GM23338 (cell line): ENCODE results near the gene ADGRB3. TPM values are rescaled to one million over a fixed set of nuclear protein-coding genes. Genes with fewer than 3 reads are reported as not detected.
A peak's percentile ranks its signal among the peaks of the same experiment; 100 is the strongest.

Experiments
- ATAC-seq: fragments of 200-7000 bp; cut with Tn5 transposase; 3 replicates; pipeline ENCODE4 v1.9.1; 2020
- DNase-seq: peaks from one replicate; pipeline ENCODE4 v3.0.0-alpha.2; 2015; ENCODE audit warnings: low spot score
- H2AFZ ChIP-seq: fragments of 200-600 bp; sonication (generic); 2 replicates; pipeline ENCODE4 v1.8.0; 2016; ENCODE audit warnings: antibody characterized with exemption, mild to moderate bottlenecking, moderate library complexity
- H3F3A ChIP-seq: fragments of 200-600 bp; sonication (generic); replicated peaks from 2 replicates; pipeline ENCODE4 v1.8.0; 2017; ENCODE audit warnings: antibody characterized with exemption, mixed run types, low read depth
- H3K27ac ChIP-seq: fragments of 200-600 bp; sonication (generic); 2 replicates; pipeline ENCODE4 v1.6.1; 2016; ENCODE audit warnings: low read depth
- H3K27me3 ChIP-seq: fragments of 200-600 bp; sonication (generic); 2 replicates; pipeline ENCODE4 v1.8.0; 2016; ENCODE audit warnings: mild to moderate bottlenecking, mixed run types, moderate library complexity; ENCODE audit not compliant: insufficient read depth
- H3K36me3 ChIP-seq: fragments of 200-600 bp; sonication (generic); 2 replicates; pipeline ENCODE4 v1.8.0; 2016; ENCODE audit warnings: mild to moderate bottlenecking; ENCODE audit not compliant: insufficient read depth
- H3K4me1 ChIP-seq: fragments of 200-600 bp; sonication (generic); 2 replicates; pipeline ENCODE4 v1.8.0; 2016; ENCODE audit warnings: mild to moderate bottlenecking, moderate library complexity; ENCODE audit not compliant: insufficient read depth
- H3K4me2 ChIP-seq: fragments of 200-600 bp; sonication (generic); 2 replicates; pipeline ENCODE4 v1.7.1; 2017; ENCODE audit warnings: mixed run types
- H3K4me3 ChIP-seq: fragments of 200-600 bp; sonication (generic); 2 replicates; pipeline ENCODE4 v1.6.1; 2016; ENCODE audit warnings: mixed run types
- H3K79me2 ChIP-seq: fragments of 200-600 bp; sonication (generic); replicated peaks from 2 replicates; pipeline ENCODE4 v1.8.0; 2017; ENCODE audit warnings: mild to moderate bottlenecking; ENCODE audit not compliant: insufficient read depth
- H3K9me2 ChIP-seq: fragments of 200-600 bp; sonication (generic); 2 replicates; pipeline ENCODE4 v1.8.0; 2017; ENCODE audit not compliant: insufficient read depth
- H4K20me1 ChIP-seq: fragments of 200-600 bp; sonication (generic); replicated peaks from 2 replicates; pipeline ENCODE4 v1.8.0; 2017; ENCODE audit warnings: mild to moderate bottlenecking; ENCODE audit not compliant: insufficient read depth
- H3K27ac Mint-ChIP-seq: 2 replicates; pipeline ENCODE4 v1.8.0; 2020; ENCODE audit warnings: inconsistent platforms, mild to moderate bottlenecking, moderate library complexity, mixed read lengths
- H3K27me3 Mint-ChIP-seq: 3 replicates; pipeline ENCODE4 v1.8.0; 2022; ENCODE audit warnings: low read depth, mild to moderate bottlenecking, moderate library complexity, mixed read lengths, inconsistent platforms; ENCODE audit not compliant: insufficient read depth, poor library complexity
- H3K36me3 Mint-ChIP-seq: 3 replicates; pipeline ENCODE4 v1.8.0; 2021; ENCODE audit warnings: low read depth, mild to moderate bottlenecking, inconsistent platforms, moderate library complexity, mixed read lengths
- H3K4me1 Mint-ChIP-seq: 3 replicates; pipeline ENCODE4 v1.8.0; 2020; ENCODE audit warnings: mild to moderate bottlenecking, inconsistent platforms, mixed read lengths
- H3K4me3 Mint-ChIP-seq: 3 replicates; pipeline ENCODE4 v1.8.0; 2021; ENCODE audit warnings: moderate library complexity, mild to moderate bottlenecking, inconsistent platforms, mixed read lengths
- H3K9me3 Mint-ChIP-seq: 3 replicates; pipeline ENCODE4 v1.8.0; 2020; ENCODE audit warnings: moderate library complexity, mild to moderate bottlenecking, inconsistent platforms, mixed read lengths
- CTCF ChIP-seq, 2 experiments: fragments of 200-600 bp in 1 of 2; sonication (generic) in 1 of 2; conservative IDR thresholded peaks; 2 replicates each; pipeline versions ENCODE4 v1.5.1 to v1.6.1; 2016 to 2017; ENCODE audit warnings: antibody characterized with exemption in 2 of 2, low read depth in 2 of 2, mild to moderate bottlenecking in 2 of 2, moderate library complexity in 1 of 2
- EZH2phosphoT487 ChIP-seq: fragments of 200-600 bp; sonication (generic); IDR thresholded peaks from one replicate; pipeline ENCODE4 v1.8.1; 2018; ENCODE audit warnings: antibody characterized with exemption; ENCODE audit not compliant: unreplicated experiment
- polyA plus RNA-seq: library from polyadenylated mRNA; unstranded; fragments of >200 nt; fragmentation: Nextera tagmentation; extraction: Ambion mirVana; gene quantifications from 2 replicates; pipeline ENCODE4 v1.2.1, GENCODE V29; 2016
- total RNA-seq: library from RNA; depleted of rRNA; stranded (reverse); fragments of >200 nt; shearing (Covaris generic); gene quantifications from 2 replicates; pipeline ENCODE4 v1.2.3, GENCODE V29; 2014
- TF ChIP-seq, protein P1 (sequence below): fragments of 250-450 bp; sonication (Bioruptor Pico); IDR thresholded peaks from 2 replicates; pipeline ENCODE4 v1.5.0; 2020; ENCODE audit warnings: mild to moderate bottlenecking, moderate library complexity

The ADGRB3 gene
- total and polyA plus RNA-seq, 2 experiments from 2014 or later = 0.92 to 4.0 TPM

GRCh38 chr6:69180361-69181067 lies 545.4 kb downstream of the ADGRB3 start:
- Histone ChIP-seq H3K27ac (no peak overlapping the region), H2AFZ (peak overlapping the region; percentile 28; the same call in 1 of the 2 replicates), H3F3A (no peaks in the 10 kb centered on the region), H3K79me2 (no peaks in the 10 kb centered on the region), H3K27me3 (no peaks in the 10 kb centered on the region), H3K9me2 (peaks cover 3% of the 10 kb centered on the region; the same call in 1 of the 2 replicates), H4K20me1 (no peaks in the 10 kb centered on the region), H3K4me2 (no peak overlapping the region), H3K4me1 (no peaks in the 10 kb centered on the region), H3K36me3 (no peaks in the 10 kb centered on the region), H3K4me3 (no peak overlapping the region)
- TF ChIP-seq, protein P1, sequence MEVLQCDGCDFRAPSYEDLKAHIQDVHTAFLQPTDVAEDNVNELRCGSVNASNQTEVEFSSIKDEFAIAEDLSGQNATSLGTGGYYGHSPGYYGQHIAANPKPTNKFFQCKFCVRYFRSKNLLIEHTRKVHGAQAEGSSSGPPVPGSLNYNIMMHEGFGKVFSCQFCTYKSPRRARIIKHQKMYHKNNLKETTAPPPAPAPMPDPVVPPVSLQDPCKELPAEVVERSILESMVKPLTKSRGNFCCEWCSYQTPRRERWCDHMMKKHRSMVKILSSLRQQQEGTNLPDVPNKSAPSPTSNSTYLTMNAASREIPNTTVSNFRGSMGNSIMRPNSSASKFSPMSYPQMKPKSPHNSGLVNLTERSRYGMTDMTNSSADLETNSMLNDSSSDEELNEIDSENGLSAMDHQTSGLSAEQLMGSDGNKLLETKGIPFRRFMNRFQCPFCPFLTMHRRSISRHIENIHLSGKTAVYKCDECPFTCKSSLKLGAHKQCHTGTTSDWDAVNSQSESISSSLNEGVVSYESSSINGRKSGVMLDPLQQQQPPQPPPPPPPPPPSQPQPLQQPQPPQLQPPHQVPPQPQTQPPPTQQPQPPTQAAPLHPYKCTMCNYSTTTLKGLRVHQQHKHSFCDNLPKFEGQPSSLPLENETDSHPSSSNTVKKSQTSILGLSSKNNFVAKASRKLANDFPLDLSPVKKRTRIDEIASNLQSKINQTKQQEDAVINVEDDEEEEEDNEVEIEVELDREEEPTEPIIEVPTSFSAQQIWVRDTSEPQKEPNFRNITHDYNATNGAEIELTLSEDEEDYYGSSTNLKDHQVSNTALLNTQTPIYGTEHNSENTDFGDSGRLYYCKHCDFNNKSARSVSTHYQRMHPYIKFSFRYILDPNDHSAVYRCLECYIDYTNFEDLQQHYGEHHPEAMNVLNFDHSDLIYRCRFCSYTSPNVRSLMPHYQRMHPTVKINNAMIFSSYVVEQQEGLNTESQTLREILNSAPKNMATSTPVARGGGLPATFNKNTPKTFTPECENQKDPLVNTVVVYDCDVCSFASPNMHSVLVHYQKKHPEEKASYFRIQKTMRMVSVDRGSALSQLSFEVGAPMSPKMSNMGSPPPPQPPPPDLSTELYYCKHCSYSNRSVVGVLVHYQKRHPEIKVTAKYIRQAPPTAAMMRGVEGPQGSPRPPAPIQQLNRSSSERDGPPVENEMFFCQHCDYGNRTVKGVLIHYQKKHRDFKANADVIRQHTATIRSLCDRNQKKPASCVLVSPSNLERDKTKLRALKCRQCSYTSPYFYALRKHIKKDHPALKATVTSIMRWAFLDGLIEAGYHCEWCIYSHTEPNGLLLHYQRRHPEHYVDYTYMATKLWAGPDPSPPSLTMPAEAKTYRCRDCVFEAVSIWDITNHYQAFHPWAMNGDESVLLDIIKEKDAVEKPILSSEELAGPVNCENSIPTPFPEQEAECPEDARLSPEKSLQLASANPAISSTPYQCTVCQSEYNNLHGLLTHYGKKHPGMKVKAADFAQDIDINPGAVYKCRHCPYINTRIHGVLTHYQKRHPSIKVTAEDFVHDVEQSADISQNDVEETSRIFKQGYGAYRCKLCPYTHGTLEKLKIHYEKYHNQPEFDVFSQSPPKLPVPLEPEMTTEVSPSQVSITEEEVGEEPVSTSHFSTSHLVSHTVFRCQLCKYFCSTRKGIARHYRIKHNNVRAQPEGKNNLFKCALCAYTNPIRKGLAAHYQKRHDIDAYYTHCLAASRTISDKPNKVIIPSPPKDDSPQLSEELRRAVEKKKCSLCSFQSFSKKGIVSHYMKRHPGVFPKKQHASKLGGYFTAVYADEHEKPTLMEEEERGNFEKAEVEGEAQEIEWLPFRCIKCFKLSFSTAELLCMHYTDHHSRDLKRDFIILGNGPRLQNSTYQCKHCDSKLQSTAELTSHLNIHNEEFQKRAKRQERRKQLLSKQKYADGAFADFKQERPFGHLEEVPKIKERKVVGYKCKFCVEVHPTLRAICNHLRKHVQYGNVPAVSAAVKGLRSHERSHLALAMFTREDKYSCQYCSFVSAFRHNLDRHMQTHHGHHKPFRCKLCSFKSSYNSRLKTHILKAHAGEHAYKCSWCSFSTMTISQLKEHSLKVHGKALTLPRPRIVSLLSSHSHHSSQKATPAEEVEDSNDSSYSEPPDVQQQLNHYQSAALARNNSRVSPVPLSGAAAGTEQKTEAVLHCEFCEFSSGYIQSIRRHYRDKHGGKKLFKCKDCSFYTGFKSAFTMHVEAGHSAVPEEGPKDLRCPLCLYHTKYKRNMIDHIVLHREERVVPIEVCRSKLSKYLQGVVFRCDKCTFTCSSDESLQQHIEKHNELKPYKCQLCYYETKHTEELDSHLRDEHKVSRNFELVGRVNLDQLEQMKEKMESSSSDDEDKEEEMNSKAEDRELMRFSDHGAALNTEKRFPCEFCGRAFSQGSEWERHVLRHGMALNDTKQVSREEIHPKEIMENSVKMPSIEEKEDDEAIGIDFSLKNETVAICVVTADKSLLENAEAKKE (CRISPR knock-in tag) = no peak
- TF ChIP-seq CTCF (conservative IDR thresholded peaks at IDR 0.05; ENCODE audit: low read depth in 2 of 2) = no peak
- TF ChIP-seq EZH2phosphoT487 = no peak
- Mint-ChIP-seq H3K36me3 (no peaks in the 10 kb centered on the region), H3K27me3 (peaks cover 5% of the 10 kb centered on the region), H3K4me1 (no peaks in the 10 kb centered on the region), H3K4me3 (no peak overlapping the region), H3K27ac (no peak overlapping the region), H3K9me3 (no peaks in the 10 kb centered on the region)
- ATAC-seq (no peak), DNase-seq (no peak)
